D721Med (cell line): ENCODE data around the gene SLAMF7.
"Not testable (repeated sequence)": the region's sequence is repeated elsewhere in the genome, so short reads cannot be mapped to it uniquely, and the experiment has no call there.

Experiments used
- DNase-seq: peaks from one replicate; pipeline ENCODE4 v3.0.0; 2011; ENCODE audit warnings: low spot score; ENCODE audit not compliant: insufficient read length
- FAIRE-seq: peaks from 2 replicates; lab custom pipeline; 2011; peaks lifted over from hg19 to GRCh38; lab: Jason Lieb, UNC
- TF ChIP-seq, protein P1 (sequence below): IDR thresholded peaks from 2 replicates; pipeline ENCODE4 v1.5.1; 2012; ENCODE audit warnings: mild to moderate bottlenecking, control low read depth; ENCODE audit not compliant: insufficient read depth; ENCODE audit errors: missing control alignments

The SLAMF7 gene

DNA sequence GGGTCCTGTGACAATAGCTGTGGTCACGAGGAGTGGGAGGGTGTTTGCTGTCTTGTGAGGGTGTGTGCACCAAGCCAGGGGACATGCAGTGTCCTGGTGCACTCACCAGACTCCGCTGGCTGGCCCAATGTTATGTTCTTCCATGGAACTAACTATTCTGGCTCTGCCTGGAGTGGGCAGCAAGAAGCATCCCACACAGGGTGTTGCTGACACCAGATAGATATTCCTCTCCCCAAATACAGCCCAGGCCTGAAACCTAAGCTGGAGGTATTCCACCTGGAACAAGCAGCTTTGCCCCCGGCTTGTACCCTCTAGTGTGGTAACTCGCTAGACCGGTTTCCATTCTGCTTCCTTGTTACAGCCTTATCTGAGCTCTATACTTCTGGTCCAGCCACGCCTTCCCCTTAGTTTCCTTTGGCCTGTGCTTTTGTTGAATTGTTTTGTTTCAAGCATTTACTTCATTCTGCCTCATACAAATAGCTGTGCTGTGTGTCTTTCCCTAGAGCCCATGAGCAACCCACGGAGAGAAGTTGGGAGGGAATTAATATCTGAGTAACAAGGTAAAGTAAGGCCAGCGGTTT is 42.2 kb downstream of the SLAMF7 start:
- TF ChIP-seq, protein P1, sequence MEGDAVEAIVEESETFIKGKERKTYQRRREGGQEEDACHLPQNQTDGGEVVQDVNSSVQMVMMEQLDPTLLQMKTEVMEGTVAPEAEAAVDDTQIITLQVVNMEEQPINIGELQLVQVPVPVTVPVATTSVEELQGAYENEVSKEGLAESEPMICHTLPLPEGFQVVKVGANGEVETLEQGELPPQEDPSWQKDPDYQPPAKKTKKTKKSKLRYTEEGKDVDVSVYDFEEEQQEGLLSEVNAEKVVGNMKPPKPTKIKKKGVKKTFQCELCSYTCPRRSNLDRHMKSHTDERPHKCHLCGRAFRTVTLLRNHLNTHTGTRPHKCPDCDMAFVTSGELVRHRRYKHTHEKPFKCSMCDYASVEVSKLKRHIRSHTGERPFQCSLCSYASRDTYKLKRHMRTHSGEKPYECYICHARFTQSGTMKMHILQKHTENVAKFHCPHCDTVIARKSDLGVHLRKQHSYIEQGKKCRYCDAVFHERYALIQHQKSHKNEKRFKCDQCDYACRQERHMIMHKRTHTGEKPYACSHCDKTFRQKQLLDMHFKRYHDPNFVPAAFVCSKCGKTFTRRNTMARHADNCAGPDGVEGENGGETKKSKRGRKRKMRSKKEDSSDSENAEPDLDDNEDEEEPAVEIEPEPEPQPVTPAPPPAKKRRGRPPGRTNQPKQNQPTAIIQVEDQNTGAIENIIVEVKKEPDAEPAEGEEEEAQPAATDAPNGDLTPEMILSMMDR: no peak
- FAIRE-seq (no peak), DNase-seq (no peak)

DNA sequence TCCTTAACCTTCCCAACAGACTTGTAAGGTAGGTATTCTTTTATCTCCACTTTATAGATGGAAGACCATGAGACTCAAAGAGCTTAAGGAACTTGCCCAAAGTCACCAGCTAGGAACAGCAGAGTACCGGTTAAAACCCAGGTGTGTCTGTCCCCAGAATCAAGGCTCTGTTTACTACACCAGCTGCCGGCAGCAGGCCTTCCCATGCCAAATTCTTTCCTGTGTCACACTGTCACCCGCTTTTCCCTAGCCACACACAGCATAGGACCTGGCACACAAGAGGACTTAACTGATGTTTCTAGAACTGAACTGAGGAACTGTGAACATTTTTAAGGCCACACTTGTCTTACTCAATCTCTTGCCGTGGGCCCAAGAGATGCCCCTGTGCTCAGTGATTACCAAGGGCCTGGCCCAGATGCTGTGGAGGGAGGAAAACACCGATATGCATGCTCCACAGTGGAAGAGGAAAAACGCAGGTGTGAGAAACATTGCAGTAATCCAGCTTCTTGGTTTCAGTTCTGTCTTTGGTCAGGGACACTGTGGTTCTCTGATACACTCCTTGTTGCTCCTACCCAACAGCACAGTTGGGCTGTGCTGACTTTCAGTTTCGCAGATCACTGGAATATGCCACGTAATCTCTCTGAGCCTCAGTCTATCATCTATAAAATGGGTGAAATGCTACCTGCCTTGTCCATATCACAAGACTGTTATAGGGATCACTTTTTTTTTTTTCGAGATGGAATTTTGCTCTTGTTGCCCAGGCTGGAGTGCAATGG is 43.1 kb downstream of the SLAMF7 start:
- TF ChIP-seq, protein P1: no peak
- DNase-seq: no peak

DNA sequence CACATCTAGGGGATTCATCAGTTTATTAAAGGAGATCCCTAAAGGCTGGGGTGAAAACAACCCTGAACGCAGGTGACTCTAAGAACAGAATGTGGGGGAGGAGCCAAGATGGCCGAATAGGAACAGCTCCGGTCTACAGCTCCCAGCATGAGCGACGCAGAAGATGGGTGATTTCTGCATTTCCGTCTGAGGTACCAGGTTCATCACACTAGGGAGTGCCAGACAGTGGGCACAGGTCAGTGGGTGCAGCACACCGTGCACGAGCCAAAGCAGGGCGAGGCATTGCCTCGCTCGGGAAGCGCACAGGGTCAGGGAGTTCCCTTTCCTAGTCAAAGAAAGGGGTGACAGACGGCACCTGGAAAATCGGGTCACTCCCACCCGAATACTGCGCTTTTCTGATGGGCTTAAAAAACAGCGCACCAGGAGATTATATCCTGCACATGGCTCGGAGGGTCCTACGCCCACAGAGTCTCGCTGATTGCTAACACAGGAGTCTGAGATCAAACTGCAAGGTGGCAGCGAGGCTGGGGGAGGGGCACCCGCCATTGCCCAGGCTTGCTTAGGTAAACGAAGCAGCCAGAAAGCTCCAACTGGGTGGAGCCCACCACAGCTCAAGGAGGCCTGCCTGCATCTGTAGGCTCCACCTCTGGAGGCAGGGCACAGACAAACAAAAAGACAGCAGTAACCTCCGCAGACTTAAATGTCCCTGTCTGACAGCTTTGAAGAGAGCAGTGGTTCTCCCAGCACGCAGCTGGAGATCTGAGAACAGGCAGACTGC is 44.1 kb downstream of the SLAMF7 start:
- not testable (repeated sequence) for DNase-seq, FAIRE-seq

More for the DNA sequence above, 43.1 kb downstream of the SLAMF7 start:
- FAIRE-seq: no peak

DNA sequence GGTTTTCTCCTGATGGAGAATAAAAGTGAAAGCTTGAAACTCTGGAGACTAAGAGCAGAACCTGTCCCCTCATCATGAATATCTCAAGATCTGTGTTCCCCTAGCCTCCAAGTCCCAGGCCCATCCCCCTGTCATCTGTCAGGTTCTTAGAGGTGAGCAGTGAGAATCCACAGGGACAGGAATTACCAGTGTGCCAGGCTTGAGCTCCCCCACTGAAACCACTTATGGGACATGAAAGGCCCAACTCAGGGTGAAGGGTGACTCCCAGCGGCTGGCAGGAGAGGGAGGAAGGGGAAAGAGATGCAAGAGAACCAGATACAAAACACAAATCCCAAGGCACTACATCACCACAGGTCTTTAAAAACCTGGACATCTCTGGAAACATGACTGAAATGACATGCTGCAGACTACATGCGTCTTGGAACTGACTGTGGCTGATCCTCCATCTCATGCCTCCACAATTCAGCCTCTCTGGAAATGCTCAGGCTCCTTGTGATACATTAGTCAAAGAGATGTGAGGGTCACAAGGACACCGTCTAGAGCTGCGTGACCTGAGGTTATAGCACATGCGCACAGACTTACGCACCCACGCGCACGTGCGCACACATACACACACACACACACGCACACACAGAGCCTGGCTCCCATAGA is 50.1 kb downstream of the SLAMF7 start:
- TF ChIP-seq, protein P1: no peak
- DNase-seq: no peak
- no peak for FAIRE-seq

DNA sequence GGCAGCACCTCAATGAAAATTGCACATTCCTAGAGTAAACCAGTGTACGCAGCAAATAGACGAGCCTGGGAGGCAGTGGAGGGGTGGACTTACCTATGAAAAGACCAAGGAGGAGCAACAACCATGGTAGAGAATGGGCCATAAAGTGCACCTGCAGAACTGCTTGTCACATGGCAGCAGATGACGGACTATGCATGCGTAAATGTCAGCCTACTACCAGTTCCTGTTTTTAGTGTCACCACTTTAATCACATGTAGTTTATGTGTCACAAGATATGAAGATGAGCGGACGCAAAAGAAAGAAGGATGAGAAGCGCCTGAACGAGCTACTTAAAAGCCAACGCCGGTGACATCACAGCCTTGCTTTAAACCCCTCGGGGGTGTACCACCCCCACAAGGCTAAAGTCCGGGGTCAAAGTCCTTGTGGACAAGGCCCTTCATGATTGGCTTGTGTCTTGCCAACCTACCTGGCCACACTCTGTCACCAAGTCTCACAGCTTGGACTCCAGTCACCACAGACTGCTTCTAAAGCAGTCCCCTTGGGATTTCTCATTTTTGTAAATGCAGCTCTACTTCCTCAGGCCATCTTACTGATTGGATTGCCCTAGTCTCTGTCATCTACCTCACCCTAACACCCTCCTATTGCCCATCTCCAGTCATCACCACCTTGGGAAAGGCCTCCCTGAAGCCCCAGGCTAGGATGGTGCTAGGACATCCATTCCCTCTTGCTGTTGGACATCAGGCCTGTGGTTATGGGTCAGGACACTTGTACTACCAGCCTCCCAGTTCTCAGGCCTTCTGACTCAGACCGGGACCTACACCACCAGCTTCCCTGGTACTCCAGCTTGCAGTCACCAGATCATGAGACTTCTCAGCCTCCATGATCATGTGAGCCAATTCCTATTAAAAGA is 50.9 kb downstream of the SLAMF7 start:
- DNase-seq (no peak), FAIRE-seq (no peak)
- TF ChIP-seq, protein P1: no peak

DNA sequence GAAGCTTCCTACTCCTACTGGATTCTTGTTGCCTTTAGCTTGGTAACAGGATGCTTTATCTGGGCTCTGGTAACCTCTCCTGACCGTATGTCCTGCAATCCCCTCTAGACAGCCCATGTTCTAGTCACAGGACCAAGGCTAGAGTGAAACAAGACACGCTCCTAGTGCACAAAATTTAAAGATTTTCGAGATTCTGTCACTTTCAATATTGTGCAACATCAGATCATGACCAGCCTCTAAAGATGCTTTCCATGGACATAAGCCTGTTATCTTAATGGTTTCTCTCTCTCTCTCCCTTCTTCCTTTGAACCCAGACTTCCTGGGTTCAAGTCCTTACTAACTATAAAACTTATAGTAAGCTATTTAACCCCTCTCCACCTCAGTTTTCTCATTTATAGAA is 55.3 kb downstream of the SLAMF7 start:
- DNase-seq (no peak), FAIRE-seq (no peak)
- TF ChIP-seq, protein P1: no peak
